ENCODE data around the gene CNTN5.

CNTN5 gene

GRCh38 chr11:100221791-100222190 is 1201.0 kb downstream of the CNTN5 start:
- TF ChIP-seq TEAD4 (IDR thresholded peaks at IDR 0.05) (no peak), TCF12 (IDR thresholded peaks at IDR 0.05; ENCODE audit: low read depth) (no peak), EP300 (IDR thresholded peaks at IDR 0.05; ENCODE audit: borderline replicate concordance) (no peak), MAX (IDR thresholded peaks at IDR 0.05) (no peak), CREB1 (IDR thresholded peaks at IDR 0.05; ENCODE audit: low read depth) (no peak), CEBPB (IDR thresholded peaks at IDR 0.05) (no peak)

GRCh38 chr11:100224541-100225034 is 1203.8 kb downstream of the CNTN5 start:
- no peak for TF ChIP-seq REST (IDR thresholded peaks at IDR 0.05; ENCODE audit: low read depth)
- no peak for TF ChIP-seq CREB1 (IDR thresholded peaks at IDR 0.05; ENCODE audit: low read depth)
- TF ChIP-seq TCF12 (IDR thresholded peaks at IDR 0.05; ENCODE audit: low read depth): no peak
- no peak for TF ChIP-seq ZBTB7A (IDR thresholded peaks at IDR 0.05; ENCODE audit: low read depth)
- no peak for TF ChIP-seq USF1 (IDR thresholded peaks at IDR 0.05)
- no peak for TF ChIP-seq TAF1 (IDR thresholded peaks at IDR 0.05; ENCODE audit: low read depth)
- no peak for TF ChIP-seq EGR1 (IDR thresholded peaks at IDR 0.05)
- no peak for TF ChIP-seq RAD21 (IDR thresholded peaks at IDR 0.05; ENCODE audit: low read depth)
- TF ChIP-seq FOXM1 (IDR thresholded peaks at IDR 0.05; ENCODE audit: borderline replicate concordance, low read depth): no peak
- no peak for TF ChIP-seq TEAD4 (IDR thresholded peaks at IDR 0.05)
- no peak for TF ChIP-seq CEBPB (IDR thresholded peaks at IDR 0.05)
- no peak for TF ChIP-seq NFIC (IDR thresholded peaks at IDR 0.05)
- TF ChIP-seq MAX (IDR thresholded peaks at IDR 0.05): no peak
- TF ChIP-seq EP300 (IDR thresholded peaks at IDR 0.05; ENCODE audit: borderline replicate concordance): no peak
- no peak for TF ChIP-seq YY1 (IDR thresholded peaks at IDR 0.05; ENCODE audit: low read depth)

- no peak for TF ChIP-seq CEBPB (IDR thresholded peaks at IDR 0.05)
- TF ChIP-seq USF1 (IDR thresholded peaks at IDR 0.05): no peak
- TF ChIP-seq EGR1 (IDR thresholded peaks at IDR 0.05): no peak
- TF ChIP-seq MAX (IDR thresholded peaks at IDR 0.05): no peak
- TF ChIP-seq TEAD4 (IDR thresholded peaks at IDR 0.05): no peak
- no peak for TF ChIP-seq TAF1 (IDR thresholded peaks at IDR 0.05; ENCODE audit: low read depth)
- no peak for TF ChIP-seq TCF12 (IDR thresholded peaks at IDR 0.05; ENCODE audit: low read depth)
- no peak for TF ChIP-seq FOXM1 (IDR thresholded peaks at IDR 0.05; ENCODE audit: borderline replicate concordance, low read depth)
- TF ChIP-seq YY1 (IDR thresholded peaks at IDR 0.05; ENCODE audit: low read depth): no peak
- TF ChIP-seq EP300 (IDR thresholded peaks at IDR 0.05; ENCODE audit: borderline replicate concordance): no peak
- no peak for TF ChIP-seq CREB1 (IDR thresholded peaks at IDR 0.05; ENCODE audit: low read depth)
- TF ChIP-seq NFIC (IDR thresholded peaks at IDR 0.05): no peak
- no peak for TF ChIP-seq ZBTB7A (IDR thresholded peaks at IDR 0.05; ENCODE audit: low read depth)
- no peak for TF ChIP-seq REST (IDR thresholded peaks at IDR 0.05; ENCODE audit: low read depth)
- no peak for TF ChIP-seq RAD21 (IDR thresholded peaks at IDR 0.05; ENCODE audit: low read depth)
These were observed 1208.3 kb downstream of the CNTN5 start for GRCh38 chr11:100229086-100229485.

- TF ChIP-seq MAX (IDR thresholded peaks at IDR 0.05) (no peak), TAF1 (IDR thresholded peaks at IDR 0.05; ENCODE audit: low read depth) (no peak), EP300 (IDR thresholded peaks at IDR 0.05; ENCODE audit: borderline replicate concordance) (no peak), USF1 (IDR thresholded peaks at IDR 0.05) (no peak), ZBTB7A (IDR thresholded peaks at IDR 0.05; ENCODE audit: low read depth) (no peak), TEAD4 (IDR thresholded peaks at IDR 0.05) (no peak), NFIC (IDR thresholded peaks at IDR 0.05) (no peak), CREB1 (IDR thresholded peaks at IDR 0.05; ENCODE audit: low read depth) (no peak), CEBPB (IDR thresholded peaks at IDR 0.05) (no peak), FOXM1 (IDR thresholded peaks at IDR 0.05; ENCODE audit: borderline replicate concordance, low read depth) (no peak), RAD21 (IDR thresholded peaks at IDR 0.05; ENCODE audit: low read depth) (no peak), EGR1 (IDR thresholded peaks at IDR 0.05) (no peak), YY1 (IDR thresholded peaks at IDR 0.05; ENCODE audit: low read depth) (no peak), TCF12 (IDR thresholded peaks at IDR 0.05; ENCODE audit: low read depth) (no peak), REST (IDR thresholded peaks at IDR 0.05; ENCODE audit: low read depth) (no peak)
These were observed 1211.3 kb downstream of the CNTN5 start for GRCh38 chr11:100232006-100232405.

Measured in Ishikawa (cell line).